Loucy (cell line): ENCODE results near the gene ZC3H10.

Source experiments
- H2AFZ ChIP-seq: fragments of 200-600 bp; sonication (generic); 2 replicates; pipeline ENCODE4 v1.6.0; 2016; ENCODE audit warnings: antibody characterized with exemption, mild to moderate bottlenecking, low read length, moderate library complexity
- H3F3A ChIP-seq: fragments of 200-600 bp; 2 replicates; pipeline ENCODE4 v1.6.0; 2016; ENCODE audit warnings: antibody characterized with exemption, low read depth, mild to moderate bottlenecking
- H3K27me3 ChIP-seq: fragments of 200-600 bp; sonication (generic); 2 replicates; pipeline ENCODE4 v1.6.1; 2014; ENCODE audit warnings: low read length, mild to moderate bottlenecking; ENCODE audit not compliant: insufficient read depth, poor library complexity, severe bottlenecking
- H3K36me3 ChIP-seq: fragments of 200-600 bp; sonication (generic); 2 replicates; pipeline ENCODE4 v1.6.1; 2016; ENCODE audit warnings: low read length; ENCODE audit not compliant: insufficient read depth
- H3K4me1 ChIP-seq: fragments of 200-600 bp; sonication (generic); 2 replicates; pipeline ENCODE4 v1.5.1; 2014; ENCODE audit warnings: low read length, mild to moderate bottlenecking; ENCODE audit not compliant: insufficient read depth, poor library complexity, severe bottlenecking
- H3K4me2 ChIP-seq: fragments of 200-600 bp; sonication (generic); 2 replicates; pipeline ENCODE4 v1.6.0; 2014; ENCODE audit warnings: antibody characterized with exemption, low read length, low read depth, mild to moderate bottlenecking; ENCODE audit not compliant: poor library complexity, severe bottlenecking
- H3K4me3 ChIP-seq: fragments of 200-600 bp; sonication (generic); 2 replicates; pipeline ENCODE4 v1.5.1; 2014; ENCODE audit warnings: low read length, mild to moderate bottlenecking, mixed read lengths; ENCODE audit not compliant: poor library complexity, severe bottlenecking
- H3K79me2 ChIP-seq: fragments of 200-600 bp; sonication (generic); 2 replicates; pipeline ENCODE4 v1.6.1; 2014; ENCODE audit warnings: low read length; ENCODE audit not compliant: insufficient read depth
- H3K9ac ChIP-seq: fragments of 200-600 bp; sonication (generic); 2 replicates; pipeline ENCODE4 v1.6.0; 2014; ENCODE audit warnings: mild to moderate bottlenecking, low read depth, low read length, moderate library complexity; ENCODE audit not compliant: poor library complexity, severe bottlenecking
- H3K9me2 ChIP-seq: fragments of 200-600 bp; sonication (generic); replicated peaks from 2 replicates; pipeline ENCODE4 v1.6.1; 2016; ENCODE audit warnings: low read depth, low read length, mixed read lengths
- H3K9me3 ChIP-seq: fragments of 200-600 bp; sonication (generic); 2 replicates; pipeline ENCODE4 v1.6.1; 2014; ENCODE audit warnings: mild to moderate bottlenecking, antibody characterized with exemption, low read length, low read depth; ENCODE audit not compliant: insufficient read depth
- H4K20me1 ChIP-seq: fragments of 200-600 bp; sonication (generic); 2 replicates; pipeline ENCODE4 v1.6.0; 2014; ENCODE audit warnings: antibody characterized with exemption, low read length, mild to moderate bottlenecking; ENCODE audit not compliant: insufficient read depth, poor library complexity, severe bottlenecking
- CTCF ChIP-seq: fragments of 200-600 bp; sonication (generic); conservative IDR thresholded peaks from 2 replicates; pipeline ENCODE4 v1.5.1; 2014; ENCODE audit warnings: mild to moderate bottlenecking, antibody characterized with exemption, low read length
- EZH2phosphoT487 ChIP-seq: fragments of 200-600 bp; IDR thresholded peaks from 2 replicates; pipeline ENCODE4 v1.6.1; 2018; ENCODE audit warnings: antibody characterized with exemption, mild to moderate bottlenecking, moderate library complexity, borderline replicate concordance

Gene ZC3H10

DNA sequence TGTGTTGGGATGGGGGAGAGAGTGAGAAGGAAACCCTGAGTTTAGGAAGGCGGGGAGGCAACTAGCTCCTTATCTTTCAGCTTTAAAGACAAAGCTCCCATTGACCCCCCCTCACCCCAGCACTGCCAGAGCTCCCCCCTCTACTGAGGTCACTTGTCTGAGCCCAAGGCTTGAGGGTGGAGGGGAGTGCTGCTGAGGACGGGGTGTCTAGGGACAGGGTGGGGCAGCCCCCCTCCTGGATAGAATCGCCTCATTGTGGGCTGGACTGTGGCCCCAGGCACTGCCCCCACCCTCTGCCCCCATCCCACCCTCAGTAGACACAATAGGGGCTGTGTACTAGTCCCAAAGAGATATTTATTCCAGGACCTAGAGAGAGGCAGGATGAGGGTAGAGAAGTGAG is 35.1 kb upstream of the ZC3H10 start:
- Histone ChIP-seq H3K27me3 (no peaks in the 10 kb centered on the region), H2AFZ (no peak overlapping the region), H3K9ac (no peak overlapping the region), H3K9me2 (no peaks in the 10 kb centered on the region), H3K4me1 (peaks cover 8% of the 10 kb centered on the region), H3K4me2 (no peak overlapping the region), H3K79me2 (no peaks in the 10 kb centered on the region), H3K36me3 (no peaks in the 10 kb centered on the region), H4K20me1 (no peaks in the 10 kb centered on the region), H3K9me3 (no peaks in the 10 kb centered on the region), H3K4me3 (no peak overlapping the region), H3F3A (no peaks in the 10 kb centered on the region)
- no peak for TF ChIP-seq CTCF
- TF ChIP-seq EZH2phosphoT487, result no peak

DNA sequence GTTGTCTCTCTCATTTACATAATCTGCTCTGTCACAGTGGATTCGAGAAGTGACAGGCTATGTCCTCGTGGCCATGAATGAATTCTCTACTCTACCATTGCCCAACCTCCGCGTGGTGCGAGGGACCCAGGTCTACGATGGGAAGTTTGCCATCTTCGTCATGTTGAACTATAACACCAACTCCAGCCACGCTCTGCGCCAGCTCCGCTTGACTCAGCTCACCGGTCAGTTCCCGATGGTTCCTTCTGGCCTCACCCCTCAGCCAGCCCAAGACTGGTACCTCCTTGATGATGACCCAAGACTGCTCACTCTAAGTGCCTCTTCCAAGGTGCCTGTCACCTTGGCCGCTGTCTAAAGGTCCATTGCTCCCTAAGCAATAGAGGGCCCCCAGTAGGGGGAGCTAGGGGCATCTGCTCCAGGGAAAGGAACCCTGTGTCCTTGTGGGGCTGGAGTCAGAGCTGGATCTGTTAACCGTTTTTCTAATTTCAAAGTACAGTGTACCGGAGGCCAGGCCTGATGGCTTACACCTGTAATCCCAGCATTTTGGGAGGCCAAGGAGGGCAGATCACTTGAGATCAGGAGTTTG is 33.0 kb upstream of the ZC3H10 start:
- H3K4me3 ChIP-seq, result no peak overlapping the region
- no peak overlapping the region for H3K9ac ChIP-seq
- H3K9me3 ChIP-seq, result no peaks in the 10 kb centered on the region
- no peak overlapping the region for H3K4me2 ChIP-seq
- peak; percentile 76 for TF ChIP-seq CTCF
- no peak for TF ChIP-seq EZH2phosphoT487
- peaks cover under 1% of the 10 kb centered on the region for H3K4me1 ChIP-seq
- no peak overlapping the region for H2AFZ ChIP-seq
- no peaks in the 10 kb centered on the region for H3K9me2 ChIP-seq
- H3K27me3 ChIP-seq, result no peaks in the 10 kb centered on the region
- no peaks in the 10 kb centered on the region for H3F3A ChIP-seq
- H3K79me2 ChIP-seq, result no peaks in the 10 kb centered on the region
- no peaks in the 10 kb centered on the region for H4K20me1 ChIP-seq
- H3K36me3 ChIP-seq, result no peaks in the 10 kb centered on the region

DNA sequence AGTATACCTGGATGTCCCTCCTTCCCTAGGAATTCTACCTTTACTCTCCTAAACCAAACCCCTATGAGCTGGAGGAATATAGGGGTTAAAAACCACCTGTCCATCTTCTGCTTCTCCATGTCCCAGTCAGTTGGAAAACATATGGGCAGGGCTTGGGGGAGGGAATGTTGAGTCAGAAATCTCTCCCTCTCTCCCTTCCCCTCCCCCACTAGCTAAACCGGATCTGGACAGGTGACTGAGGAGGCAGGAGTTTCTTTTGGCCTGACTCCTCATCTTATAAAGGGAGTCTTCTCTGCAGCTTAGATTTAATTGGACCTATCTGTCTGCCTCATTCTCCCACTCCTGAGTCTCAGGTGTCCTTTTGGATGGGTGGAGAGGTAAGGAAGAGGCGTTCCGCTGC is 32.0 kb upstream of the ZC3H10 start:
- no peaks in the 10 kb centered on the region for H4K20me1 ChIP-seq
- H2AFZ ChIP-seq, result no peak overlapping the region
- no peak overlapping the region for H3K4me3 ChIP-seq
- no peaks in the 10 kb centered on the region for H3F3A ChIP-seq
- TF ChIP-seq CTCF (no peak), EZH2phosphoT487 (no peak)
- no peaks in the 10 kb centered on the region for H3K79me2 ChIP-seq
- no peaks in the 10 kb centered on the region for H3K9me2 ChIP-seq
- H3K27me3 ChIP-seq, result no peaks in the 10 kb centered on the region
- no peaks in the 10 kb centered on the region for H3K9me3 ChIP-seq
- no peaks in the 10 kb centered on the region for H3K36me3 ChIP-seq
- H3K4me2 ChIP-seq, result no peak overlapping the region
- no peak overlapping the region for H3K9ac ChIP-seq
- no peaks in the 10 kb centered on the region for H3K4me1 ChIP-seq
